Activated CD8-positive, alpha-beta memory T cell treated with anti-CD3 and anti-CD28 coated beads for 1 hour (primary cell): ENCODE measurements around the gene SPECC1L.
"Not testable (repeated sequence)": the region's sequence is repeated elsewhere in the genome, so short reads cannot be mapped to it uniquely, and the experiment has no call there.

Experiments used
- DNase-seq, 2 donors: peaks; one replicate each; pipeline ENCODE4 v3.0.0-alpha.2; 2020; ENCODE audit warnings: low read depth in 1 of 2; ENCODE audit errors: extremely low read depth in 1 of 2

The SPECC1L gene, protein sequence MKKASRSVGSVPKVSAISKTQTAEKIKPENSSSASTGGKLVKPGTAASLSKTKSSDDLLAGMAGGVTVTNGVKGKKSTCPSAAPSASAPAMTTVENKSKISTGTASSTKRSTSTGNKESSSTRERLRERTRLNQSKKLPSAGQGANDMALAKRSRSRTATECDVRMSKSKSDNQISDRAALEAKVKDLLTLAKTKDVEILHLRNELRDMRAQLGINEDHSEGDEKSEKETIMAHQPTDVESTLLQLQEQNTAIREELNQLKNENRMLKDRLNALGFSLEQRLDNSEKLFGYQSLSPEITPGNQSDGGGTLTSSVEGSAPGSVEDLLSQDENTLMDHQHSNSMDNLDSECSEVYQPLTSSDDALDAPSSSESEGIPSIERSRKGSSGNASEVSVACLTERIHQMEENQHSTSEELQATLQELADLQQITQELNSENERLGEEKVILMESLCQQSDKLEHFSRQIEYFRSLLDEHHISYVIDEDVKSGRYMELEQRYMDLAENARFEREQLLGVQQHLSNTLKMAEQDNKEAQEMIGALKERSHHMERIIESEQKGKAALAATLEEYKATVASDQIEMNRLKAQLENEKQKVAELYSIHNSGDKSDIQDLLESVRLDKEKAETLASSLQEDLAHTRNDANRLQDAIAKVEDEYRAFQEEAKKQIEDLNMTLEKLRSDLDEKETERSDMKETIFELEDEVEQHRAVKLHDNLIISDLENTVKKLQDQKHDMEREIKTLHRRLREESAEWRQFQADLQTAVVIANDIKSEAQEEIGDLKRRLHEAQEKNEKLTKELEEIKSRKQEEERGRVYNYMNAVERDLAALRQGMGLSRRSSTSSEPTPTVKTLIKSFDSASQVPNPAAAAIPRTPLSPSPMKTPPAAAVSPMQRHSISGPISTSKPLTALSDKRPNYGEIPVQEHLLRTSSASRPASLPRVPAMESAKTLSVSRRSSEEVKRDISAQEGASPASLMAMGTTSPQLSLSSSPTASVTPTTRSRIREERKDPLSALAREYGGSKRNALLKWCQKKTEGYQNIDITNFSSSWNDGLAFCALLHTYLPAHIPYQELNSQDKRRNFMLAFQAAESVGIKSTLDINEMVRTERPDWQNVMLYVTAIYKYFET

DNA sequence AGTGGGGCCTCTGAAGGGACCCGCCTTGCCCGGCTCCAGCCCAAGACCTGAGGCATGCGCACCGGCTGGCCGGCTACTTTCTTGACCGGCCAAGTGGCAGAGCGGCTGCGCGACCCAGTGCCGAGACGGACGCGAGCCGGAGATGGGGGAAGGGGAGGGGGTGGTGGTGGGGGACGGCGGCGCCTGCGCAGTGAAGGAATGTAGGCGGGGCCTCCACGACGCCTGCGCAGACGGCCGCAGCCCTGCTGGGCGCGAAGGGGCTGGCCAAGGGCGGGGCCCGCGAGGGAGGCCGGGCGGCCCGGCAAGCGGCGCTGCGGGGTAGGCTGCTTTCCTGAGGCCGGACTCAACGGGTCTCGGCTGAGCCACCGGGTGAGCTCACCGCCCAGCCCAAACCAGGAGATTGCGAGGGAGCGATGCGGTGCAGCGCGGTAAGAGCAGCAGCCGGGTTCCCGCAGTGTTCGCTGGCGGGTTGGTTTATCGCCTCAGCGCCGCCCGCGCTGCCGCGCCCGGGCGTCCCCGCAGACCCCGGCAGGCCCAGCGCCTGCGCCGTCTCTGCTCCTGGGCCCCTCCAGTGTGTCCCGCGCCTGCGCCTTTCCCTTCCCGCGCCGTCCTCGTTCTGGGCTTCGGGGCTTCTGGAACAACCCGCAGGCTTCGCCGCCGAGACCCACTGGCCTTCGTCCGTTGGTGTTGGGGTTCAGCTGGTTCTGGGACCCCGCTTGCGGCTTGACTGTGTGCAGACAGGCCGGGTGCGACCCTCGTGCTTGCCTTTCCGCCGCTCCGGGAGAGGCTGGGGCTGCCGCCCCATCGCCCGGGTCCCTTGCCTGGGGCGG is at the start of gene SPECC1L:
Gene SPECC1L, plus strand, starts transcription at position 276 of the 830 bp plus-strand sequence. CDS start 31,401 bp downstream, outside the sequence.
- peak; percentile 67 to 86 for DNase-seq

DNA sequence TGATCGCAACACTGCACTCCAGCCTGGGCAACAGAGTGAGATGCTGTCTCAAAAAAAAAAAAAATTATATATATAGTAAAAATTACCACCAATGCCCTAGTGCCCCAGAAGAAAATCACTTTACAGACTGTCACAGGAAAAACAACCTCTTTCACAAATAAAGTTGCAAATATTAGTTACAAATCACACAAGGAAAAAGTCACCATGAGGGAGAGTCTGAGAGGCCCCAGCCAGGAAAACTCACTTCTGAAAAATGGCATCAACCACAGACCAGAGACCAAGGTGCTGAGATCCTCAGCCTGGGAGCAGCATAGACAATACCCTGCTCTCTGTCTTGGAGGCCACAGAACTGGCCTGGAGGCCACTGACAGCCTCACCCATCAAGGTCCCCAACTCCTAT is 46.2 kb upstream of the SPECC1L start:
- DNase-seq, result no peak

- no peak for DNase-seq
Measured at GRCh38 chr22:24225044-24225601, 45.5 kb upstream of the SPECC1L start.

GRCh38 chr22:24225951-24226350 is 44.7 kb upstream of the SPECC1L start:
- DNase-seq, result no peak

- DNase-seq, result peak; percentile 19 to 57
Measured at GRCh38 chr22:24230911-24231656, 39.5 kb upstream of the SPECC1L start.

GRCh38 chr22:24231706-24232105 is 38.9 kb upstream of the SPECC1L start:
- DNase-seq, result no peak

DNA sequence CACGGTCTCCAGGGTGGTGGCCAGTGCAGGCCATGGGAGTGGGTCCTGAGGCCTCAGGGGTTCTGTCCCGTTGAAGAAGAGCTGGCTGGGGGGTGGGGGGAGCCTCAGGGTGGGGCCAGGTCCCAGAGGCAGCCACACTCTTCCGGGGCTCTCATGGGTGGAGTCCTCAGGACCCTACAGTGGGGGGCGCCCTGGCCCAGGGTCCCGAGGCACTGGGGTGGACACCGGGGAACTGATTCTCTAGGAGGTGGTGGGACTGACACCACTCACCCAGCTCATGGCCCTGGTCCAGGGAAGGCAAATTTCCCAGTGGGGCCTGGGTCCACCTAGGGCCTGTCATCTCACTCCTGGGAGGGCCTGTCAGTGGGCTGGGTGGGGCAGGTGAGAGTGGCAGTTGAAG is 38.5 kb upstream of the SPECC1L start:
- DNase-seq, result no peak

GRCh38 chr22:24232725-24233124 is 37.9 kb upstream of the SPECC1L start:
- no peak for DNase-seq

- DNase-seq, result no peak
Measured at GRCh38 chr22:24233235-24233634, 37.4 kb upstream of the SPECC1L start.

DNA sequence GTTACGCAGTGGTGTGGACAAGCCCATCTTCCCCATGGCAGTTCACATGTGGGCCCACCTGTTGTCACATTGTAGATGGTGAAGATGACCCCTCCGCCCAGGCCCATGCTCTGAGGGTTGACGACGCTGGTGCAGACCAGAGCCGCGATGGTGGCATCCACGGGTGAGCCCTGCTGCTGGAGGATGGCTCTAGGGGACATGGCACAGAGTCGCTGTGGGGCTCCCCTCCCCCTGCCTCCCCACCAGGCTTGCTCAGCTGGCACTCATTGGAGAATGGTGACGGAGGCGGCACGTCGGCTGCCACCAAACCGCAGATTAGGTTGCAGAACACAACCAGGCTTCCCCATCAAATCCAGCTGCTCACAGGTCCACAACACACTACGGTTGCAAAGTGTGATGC is 36.8 kb upstream of the SPECC1L start:
- DNase-seq, result no peak

DNA sequence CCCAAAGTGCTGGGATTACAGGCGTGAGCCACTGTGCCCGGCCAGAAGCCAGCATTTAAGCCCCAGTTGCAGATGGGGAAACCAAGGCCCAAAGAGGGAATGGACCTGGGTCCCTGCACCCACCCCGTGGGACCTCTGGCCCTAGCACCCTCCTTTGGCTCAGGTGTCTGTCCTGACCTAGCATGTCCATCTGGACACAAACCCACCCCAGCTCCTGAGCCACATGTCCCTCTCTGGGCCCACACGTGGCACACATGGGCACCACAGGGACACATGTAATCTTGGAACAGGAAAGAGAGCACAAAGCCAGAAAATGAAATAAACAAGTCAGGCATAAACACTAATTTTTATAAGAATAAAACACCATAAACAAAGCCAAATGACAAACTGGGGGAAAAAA is 35.3 kb upstream of the SPECC1L start:
- no peak for DNase-seq

GRCh38 chr22:24236656-24237055 is 34.0 kb upstream of the SPECC1L start:
- DNase-seq, result no peak

DNA sequence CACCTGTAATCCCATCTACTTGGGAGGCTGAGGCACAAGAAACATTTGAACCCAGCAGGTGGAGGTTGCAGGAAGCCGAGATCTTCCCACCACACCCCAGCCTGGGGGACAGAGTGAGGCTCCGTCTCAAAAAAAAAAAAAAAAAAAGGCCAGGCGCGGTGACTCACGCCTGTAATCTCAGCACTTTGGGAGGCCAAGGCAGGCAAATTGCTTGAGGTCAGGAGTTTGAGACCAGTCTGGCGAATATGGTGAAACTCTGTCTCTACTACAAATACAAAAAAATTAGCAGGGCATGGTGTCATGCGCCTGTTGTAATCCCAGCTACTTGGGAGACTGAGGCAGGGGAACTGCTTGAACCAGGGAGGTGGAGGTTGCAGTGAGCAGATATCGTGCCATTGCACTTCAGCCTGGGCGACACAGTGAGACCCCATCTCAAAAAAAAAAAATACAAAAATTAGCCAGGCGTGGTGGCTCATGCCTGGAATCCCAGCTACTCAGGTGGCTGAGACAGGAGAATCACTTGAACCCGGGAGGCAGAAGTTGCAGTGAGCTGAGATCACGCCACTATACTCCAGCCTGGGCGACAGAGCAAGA is 32.4 kb upstream of the SPECC1L start:
- DNase-seq, result not testable (repeated sequence)

- no peak for DNase-seq
Measured at GRCh38 chr22:24240381-24240780, 30.2 kb upstream of the SPECC1L start.

DNA sequence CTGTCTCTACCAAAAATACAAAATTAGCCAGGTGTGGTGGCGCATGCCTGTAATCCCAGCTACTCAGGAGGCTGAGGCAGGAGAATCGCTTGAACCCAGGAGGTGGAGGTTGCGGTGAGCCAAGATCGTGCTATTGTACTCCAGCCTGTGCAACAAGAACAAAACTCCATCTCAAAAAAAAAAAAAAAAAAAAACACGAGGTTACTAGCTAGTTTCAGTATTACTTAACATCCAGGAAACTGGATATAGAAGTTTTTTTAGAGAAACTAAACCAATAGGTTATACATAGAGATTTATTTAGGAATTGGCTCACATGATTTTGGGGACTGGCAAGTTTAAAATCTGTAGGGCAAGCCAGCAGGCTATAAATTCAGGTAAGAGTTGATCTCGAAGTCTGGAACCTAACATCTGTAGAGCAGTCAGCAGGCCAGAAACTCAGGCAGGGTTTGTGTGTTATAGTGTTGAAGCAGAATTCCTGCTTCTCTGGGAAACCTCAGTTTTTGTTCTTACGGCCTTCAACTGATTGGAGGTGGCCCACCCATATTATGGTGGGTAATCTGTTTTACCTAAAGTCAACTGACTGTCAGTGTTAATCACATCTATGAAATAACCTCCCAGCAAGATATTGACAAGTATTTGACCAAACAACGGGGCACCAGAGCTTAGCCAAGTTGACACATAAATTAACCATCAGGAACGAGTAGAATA is 29.5 kb upstream of the SPECC1L start:
- DNase-seq, result not testable (repeated sequence)

DNA sequence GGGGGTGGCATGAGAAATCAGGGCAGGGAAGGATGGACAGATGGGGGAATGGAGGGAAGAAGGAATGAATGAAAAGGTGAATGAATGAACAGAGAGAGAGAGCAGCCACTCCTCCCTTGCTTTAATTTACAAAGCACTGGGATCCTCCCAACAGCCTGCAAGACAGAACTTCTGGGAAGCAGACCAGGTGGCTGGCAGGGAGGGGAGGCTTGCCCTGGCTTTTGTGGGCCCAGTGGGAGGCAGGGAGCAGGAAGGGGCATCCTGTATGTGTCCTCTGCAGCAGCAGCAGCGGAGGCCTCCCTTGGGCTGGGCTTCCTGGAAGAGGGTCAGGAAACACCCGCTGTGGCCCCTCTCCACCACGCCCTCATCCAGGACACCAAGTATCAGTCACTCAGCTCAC is 27.2 kb upstream of the SPECC1L start:
- DNase-seq, result not testable (repeated sequence)

DNA sequence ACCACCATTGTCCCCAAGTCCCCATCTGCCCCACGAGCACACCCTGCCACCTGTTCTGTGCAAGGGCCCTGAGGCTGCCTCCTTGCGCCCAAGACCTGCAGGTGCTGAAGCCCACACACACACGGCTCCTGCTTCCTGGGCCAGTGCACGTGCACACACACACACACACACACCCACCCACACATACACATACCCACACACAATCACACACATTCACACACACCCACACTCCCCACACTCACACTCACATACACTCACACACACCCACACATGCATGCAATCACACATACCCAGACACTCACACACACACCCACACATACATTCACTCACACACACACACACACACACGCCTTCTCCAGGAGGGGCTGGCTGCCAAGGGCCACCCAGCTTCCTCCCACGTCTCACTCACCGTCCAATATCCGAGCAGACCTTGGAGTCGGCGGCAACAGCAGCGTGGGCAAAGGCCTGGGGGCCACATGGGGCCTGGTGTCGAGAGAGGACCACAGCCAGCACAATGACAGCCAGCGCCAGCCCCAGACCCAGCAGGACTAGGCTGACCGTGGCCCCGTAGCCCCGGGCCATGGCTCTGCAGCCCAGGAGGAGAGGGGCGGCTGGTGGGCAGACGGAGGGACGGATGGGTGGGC is 26.4 kb upstream of the SPECC1L start:
- DNase-seq, result no peak

DNA sequence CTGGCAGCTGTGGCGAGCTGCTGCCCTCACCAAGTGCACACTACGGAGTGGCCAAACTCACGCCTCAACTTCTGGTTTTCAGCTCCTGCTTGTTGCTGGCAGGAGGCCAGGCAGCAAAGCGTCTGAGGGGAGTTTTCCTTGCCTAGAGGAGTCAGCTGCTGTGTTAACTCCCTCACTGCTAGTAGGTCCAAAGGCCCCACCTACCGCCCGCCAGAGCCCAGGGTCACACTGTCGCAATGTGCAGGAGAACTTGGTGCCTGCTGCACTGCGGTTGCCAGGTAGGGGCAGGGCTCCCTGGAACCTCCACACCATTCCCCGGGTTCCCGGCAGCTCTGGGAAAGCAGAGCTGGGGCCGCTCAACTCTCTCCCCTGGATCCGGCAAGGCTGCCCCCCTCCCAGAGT is 25.6 kb upstream of the SPECC1L start, which contains the start of gene GGT5:
Gene GGT5, minus strand, starts transcription at position 53 of the 402 bp plus-strand sequence. CDS start 357 bp downstream, outside the sequence.
- not testable (repeated sequence) for DNase-seq
